NCI-H345 treated with DMSO at 0.1 percent for 48 hours (cell line): ENCODE measurements around the gene SDC4.

Experiments
- DNase-seq: peaks from one replicate; lab custom pipeline; 2025; ENCODE audit not compliant: unreplicated experiment; lab: John Stamatoyannopoulos, UW

Gene SDC4

GRCh38 chr20:45301824-45302271 lies 46.4 kb downstream of the SDC4 start:
- no peak for DNase-seq

GRCh38 chr20:45300961-45301360 lies 47.3 kb downstream of the SDC4 start:
- no peak for DNase-seq

GRCh38 chr20:45299786-45300185 lies 48.4 kb downstream of the SDC4 start:
- no peak for DNase-seq

GRCh38 chr20:45297786-45298497 lies 50.3 kb downstream of the SDC4 start:
- no peak for DNase-seq

GRCh38 chr20:45294659-45295058 lies 53.6 kb downstream of the SDC4 start:
- DNase-seq: no peak

GRCh38 chr20:45294003-45294368 lies 54.2 kb downstream of the SDC4 start:
- no peak for DNase-seq

- DNase-seq: peak; percentile 71
These were observed 54.9 kb downstream of the SDC4 start for GRCh38 chr20:45293041-45294002.

GRCh38 chr20:45292343-45292742 lies 55.9 kb downstream of the SDC4 start:
- no peak for DNase-seq

- DNase-seq: no peak
These were observed 56.7 kb downstream of the SDC4 start for GRCh38 chr20:45291526-45291925.

- DNase-seq: peak; percentile 83
These were observed 57.4 kb downstream of the SDC4 start for GRCh38 chr20:45290677-45291355.

GRCh38 chr20:45289942-45290676 lies 58.1 kb downstream of the SDC4 start:
- no peak for DNase-seq

GRCh38 chr20:45288860-45289259 lies 59.4 kb downstream of the SDC4 start:
- no peak for DNase-seq

GRCh38 chr20:45288376-45288775 lies 59.8 kb downstream of the SDC4 start:
- DNase-seq: no peak

- DNase-seq: no peak
These were observed 64.6 kb downstream of the SDC4 start for GRCh38 chr20:45283551-45284057.

GRCh38 chr20:45282700-45283550 lies 65.3 kb downstream of the SDC4 start:
- DNase-seq: no peak

GRCh38 chr20:45279992-45280391 lies 68.2 kb downstream of the SDC4 start:
- DNase-seq: no peak

GRCh38 chr20:45275338-45275737 lies 72.9 kb downstream of the SDC4 start:
- DNase-seq: no peak
